ENCODE data around the gene MEX3D.

GRCh38 chr19:1538978-1539377 is 29.1 kb downstream of the MEX3D start:
- TF ChIP-seq ZNF274 (IDR thresholded peaks at IDR 0.05; ENCODE audit: low read depth, low read length) (no peak), SUZ12 (IDR thresholded peaks at IDR 0.05; ENCODE audit: extremely low read depth, insufficient read depth, insufficient read length) (no peak)
